GM12872 (cell line): ENCODE measurements around the gene TMEM150C.

Experiments used
- CTCF ChIP-seq: IDR thresholded peaks from 3 replicates; pipeline ENCODE4 v1.5.1; 2011; ENCODE audit warnings: low read depth, mild to moderate bottlenecking, low read length, moderate library complexity; ENCODE audit not compliant: insufficient read depth

The TMEM150C gene

DNA sequence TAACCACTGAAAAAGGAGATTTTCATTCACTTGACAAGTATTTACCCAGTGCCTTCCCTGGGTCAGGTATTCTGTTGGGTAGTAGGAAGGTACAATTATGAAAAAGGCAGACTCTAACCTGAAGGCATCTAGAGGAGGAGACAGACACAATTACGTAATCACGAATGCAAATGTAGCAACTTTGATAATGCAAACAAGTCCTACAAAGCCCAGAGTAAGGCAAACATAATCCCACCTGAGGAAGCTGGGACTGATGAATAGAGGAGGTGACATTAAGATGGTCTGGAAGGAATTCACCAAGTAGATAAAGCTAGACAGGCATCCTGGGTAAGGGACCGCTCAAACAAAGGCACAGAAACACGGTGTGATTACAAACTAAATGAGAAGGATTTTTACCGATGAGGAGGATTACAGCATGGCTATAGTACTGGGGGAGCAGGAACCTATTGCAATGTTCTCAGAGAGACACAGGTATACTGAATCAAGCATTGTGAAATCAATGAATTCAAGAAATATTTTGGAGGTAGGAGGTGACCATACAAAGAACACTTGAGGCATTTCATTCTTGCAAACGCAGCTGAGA, 37.1 kb downstream of the TMEM150C start:
- no peak for TF ChIP-seq CTCF

GRCh38 chr4:82523179-82523578, 38.6 kb downstream of the TMEM150C start:
- TF ChIP-seq CTCF, result no peak

DNA sequence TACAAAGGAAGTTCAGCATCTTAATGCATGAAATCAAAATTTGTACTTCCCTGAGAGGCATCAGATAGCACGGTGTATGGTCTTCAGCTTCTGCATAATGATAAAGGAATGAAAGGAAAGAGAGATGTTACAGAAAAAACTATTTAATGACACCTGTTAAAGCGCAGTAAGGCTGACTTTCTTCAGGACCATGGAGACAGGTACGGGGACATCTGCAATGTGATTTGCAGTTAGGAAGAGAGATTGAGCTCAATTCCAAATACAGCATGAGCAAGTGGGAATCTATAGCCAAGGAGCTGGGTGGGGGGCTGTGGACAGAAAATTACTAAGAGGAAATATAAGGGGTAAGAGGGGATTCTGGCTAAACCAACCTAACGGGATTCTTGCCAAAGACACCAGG, 39.3 kb downstream of the TMEM150C start:
- no peak for TF ChIP-seq CTCF

- no peak for TF ChIP-seq CTCF
Measured at GRCh38 chr4:82521283-82521682, 40.5 kb downstream of the TMEM150C start.

DNA sequence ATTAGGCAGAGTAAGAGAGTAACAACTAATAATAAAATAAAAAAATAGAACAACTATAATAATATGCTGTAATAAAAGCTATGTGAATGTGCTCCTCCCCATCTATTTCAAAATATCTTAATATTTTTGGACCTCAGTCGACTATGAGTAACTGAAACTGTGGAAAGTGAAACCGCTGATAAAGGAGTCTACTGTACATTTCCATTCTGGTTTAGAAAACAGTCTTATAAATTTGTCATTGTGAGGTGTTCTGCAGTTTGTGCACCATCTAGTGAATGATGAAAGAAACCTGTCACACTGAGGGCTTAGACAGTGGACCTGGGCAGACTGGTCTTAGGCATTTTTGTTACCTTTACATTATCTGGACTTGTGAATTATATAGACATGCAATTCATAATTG, 42.0 kb downstream of the TMEM150C start:
- TF ChIP-seq CTCF, result no peak

DNA sequence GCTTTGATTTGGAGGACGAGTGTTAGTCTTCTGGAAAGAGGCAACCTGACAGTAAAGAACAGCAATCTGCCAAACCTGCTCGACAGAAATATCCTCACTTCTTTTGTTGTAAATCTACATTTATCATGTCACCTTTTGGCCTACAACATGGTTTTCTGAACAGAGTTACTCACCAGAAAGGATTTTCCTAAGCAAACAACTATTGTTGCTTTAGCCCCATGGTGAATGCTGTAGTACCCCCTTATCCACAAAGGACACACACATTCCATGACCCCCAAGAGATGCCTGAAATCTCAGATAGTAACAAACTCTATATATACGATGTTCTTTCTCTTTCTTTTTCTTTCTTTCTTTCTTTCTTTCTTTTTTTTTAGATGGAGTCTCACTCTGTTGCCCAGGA, 42.7 kb downstream of the TMEM150C start:
- TF ChIP-seq CTCF, result no peak

GRCh38 chr4:82517043-82517442, 44.7 kb downstream of the TMEM150C start:
- no peak for TF ChIP-seq CTCF

DNA sequence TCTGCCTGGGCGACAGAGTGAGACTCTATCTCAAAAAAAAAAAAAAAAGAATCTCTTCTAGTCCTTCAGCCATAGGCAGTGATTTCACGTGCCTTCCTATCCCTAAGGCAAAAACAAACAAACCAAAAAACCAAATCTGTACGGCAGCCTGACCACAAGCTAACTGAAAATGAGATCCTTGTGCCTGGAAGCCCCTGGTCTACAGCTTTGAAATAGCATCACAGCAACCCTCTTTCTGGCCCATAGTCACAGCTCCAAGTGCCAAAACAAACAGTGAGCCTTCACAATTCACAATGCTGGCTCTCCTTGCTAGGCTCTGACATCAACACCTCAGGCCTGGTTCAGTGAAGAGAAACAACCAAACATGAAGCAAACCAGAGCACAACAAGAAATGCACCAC, 46.1 kb downstream of the TMEM150C start:
- no peak for TF ChIP-seq CTCF
